GOT3 (cell line): ENCODE data around the gene GET4.
"Not testable (repeated sequence)": the region's sequence is repeated elsewhere in the genome, so short reads cannot be mapped to it uniquely, and the experiment has no call there.

ENCODE experiments used
- DNase-seq: peaks from one replicate; lab custom pipeline; 2025; ENCODE audit warnings: mixed read lengths; lab: John Stamatoyannopoulos, UW

Gene GET4

DNA sequence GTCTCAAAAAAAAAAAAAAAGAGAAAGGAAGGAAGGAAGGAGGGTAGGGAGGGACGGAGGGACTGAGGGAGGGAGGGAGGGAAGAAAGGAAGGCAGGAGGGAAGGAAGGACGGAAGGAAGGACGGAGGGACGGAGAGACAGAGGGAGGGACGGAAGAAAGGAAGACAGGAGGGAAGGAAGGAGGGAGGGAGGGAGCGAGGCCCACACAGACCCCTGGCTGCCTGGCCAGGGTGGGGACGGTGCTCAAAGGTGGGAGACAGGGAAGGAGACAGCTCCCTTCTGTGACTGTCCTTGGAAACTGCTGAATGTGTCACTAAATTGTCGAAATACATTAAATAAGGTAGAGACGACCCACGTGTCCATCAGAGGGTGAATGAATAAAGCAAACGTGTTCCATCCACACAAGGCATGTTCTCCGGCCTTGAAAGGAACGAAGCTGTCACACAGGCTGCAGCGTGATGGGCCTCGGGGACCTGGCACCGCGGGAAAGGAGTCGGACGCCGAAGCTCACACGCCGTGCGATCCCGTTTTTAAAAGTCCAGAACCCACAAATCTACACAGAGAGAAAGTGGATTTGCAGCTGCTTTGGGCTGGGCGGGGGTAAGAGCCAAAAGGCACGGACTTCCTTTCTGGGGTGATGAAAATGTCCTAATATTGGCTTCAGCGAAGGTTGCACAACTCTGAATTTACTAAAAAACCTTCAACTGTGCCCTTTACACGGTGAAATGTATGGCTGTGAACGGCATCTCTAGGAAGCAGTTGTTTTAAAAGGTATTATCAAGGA, 54.8 kb downstream of the GET4 start:
- no peak for DNase-seq

DNA sequence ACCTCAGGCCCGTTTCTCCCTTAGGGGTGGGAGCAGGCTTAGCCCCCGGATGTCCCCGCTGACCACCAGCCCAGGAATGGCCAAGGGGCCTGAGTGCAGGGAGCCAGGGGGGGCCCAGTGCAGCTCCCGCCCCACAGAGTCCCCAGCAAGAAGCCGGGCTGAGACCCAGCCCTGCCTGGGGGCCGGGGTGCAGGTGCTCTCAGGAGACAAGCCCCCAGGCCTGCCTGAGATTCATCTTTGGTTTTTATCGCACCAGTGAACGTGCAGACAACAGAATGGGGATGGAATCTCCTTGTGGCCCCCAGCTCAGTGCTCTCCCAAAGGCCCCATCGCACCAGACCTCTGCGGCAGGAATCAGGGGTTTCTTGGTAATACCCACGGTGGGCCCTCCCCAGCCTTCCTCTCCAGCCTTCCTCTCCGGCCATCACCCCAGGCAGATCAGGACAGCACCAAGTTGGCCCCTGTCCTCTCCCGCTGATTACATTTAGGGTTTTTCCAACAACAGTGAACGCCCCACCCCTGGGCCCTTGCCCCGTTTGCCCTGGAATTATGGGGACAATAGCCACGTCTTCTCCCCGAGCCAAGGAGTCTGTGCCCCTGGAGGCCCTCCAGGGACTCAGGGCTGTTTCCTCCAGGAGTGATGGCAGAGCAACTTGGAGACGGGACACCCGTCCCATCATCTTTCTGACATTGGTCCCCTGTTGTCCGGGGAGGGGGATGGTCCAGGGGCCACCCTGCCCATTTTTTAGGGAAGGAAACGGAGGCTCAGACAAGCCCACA, 55.7 kb downstream of the GET4 start:
- DNase-seq: no peak

DNA sequence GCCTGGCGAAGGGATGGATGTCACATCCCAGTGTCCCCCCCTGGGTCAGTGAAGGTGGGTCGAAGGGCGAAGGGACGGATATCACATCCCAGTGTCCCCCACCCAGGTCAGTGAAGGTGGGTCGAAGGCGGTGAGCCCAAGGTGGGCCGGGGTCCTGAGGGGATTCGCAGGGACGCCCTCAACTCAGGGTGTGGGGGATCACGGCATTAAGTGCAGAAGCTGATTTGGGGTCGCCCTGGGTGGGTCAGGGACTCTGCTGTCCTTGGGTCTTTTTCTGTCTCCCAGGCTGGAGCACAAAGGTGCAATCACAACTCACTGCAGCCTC, 56.3 kb downstream of the GET4 start:
- no peak for DNase-seq

DNA sequence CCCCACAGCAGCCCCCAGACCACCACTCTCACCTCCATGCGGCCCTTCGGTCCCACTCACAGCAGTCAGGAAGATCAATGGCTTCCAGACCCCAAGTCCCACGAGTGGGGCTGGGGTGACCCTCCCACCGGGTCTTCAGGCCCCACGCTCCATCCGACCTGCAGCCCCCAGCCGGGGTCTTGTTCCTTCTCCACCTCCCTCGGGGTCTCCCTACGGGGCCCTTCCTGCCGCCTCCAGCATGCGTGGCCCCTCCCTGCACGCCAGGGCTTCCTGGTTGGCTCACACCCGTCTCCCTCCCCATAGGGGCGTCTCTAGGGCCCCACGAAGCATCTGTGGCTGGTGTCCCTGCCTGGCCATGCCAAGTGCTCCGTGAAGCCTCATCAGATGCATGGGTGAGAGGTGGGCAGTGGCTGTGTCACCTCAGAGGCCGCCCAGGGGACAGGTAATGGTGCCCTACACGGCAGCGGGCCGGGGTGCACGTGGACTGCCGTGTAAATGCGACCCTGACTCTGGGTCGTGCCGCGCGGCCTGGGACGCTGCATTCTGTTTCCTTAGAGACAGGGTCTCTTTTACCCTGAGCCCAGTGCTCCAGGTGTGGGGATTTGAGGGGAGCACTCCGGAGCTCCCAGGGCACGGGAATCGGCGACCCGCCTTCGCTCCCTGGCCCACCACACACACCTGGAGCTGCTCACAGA, 58.3 kb downstream of the GET4 start:
- no peak for DNase-seq

DNA sequence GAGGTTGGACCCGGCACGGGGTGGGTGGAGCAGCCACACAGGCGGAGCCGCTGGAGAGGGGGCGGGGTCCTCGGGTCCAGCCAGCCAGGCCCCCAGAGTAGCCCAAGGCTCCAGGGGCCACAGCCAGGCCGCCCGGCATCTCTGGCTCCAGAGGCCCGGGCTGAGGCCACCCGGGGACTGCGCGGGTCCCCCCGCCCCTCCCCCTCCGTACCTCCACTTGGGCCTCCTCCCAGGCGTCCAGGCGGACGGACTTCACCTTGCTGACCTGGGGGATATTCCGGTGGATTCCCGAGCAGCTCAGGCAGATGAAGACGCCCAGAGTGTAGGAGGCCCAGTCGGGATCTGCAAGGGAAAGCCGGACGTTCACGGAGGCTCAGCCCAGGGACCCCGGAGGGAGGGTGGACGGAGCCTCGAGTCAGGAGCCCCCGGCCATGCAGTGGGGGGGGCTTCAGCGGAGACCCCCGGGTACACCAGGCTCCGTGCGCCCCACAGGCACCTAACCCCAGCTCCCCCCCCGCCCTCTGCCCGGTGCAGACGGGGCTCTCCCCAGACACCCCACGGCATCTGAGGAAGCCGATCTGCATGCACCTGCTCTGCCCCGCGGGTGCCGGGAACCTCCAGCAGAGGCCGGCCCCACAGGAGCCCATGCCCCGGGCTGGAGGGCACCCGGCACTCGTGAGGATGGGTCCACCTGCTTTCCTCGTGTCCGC, 59.0 kb downstream of the GET4 start:
- DNase-seq: no peak

DNA sequence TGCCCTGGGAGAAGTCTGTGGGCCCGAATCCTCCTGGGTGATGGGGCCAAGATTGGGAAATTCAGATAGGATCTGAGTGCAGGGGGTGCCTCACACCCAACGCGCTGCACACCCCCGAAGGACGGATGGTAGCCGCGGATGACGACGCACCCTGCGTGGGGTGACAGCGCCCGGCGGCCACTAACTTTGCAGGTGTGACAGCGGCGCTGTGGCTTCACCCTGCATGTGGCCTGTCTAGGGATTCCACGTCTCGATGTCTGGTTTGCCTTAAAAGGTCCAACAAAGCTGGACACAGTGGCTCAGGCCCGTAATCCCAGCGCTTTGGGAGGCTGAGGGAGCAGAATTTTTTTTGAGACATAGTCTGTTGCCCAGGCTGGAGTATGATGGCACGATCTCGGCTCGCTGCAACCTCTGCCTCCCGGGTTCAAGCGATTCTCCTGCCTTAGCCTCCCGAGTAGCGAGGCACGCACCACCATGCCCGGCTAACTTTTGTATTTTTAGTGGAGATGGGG, 59.6 kb downstream of the GET4 start:
- no peak for DNase-seq

DNA sequence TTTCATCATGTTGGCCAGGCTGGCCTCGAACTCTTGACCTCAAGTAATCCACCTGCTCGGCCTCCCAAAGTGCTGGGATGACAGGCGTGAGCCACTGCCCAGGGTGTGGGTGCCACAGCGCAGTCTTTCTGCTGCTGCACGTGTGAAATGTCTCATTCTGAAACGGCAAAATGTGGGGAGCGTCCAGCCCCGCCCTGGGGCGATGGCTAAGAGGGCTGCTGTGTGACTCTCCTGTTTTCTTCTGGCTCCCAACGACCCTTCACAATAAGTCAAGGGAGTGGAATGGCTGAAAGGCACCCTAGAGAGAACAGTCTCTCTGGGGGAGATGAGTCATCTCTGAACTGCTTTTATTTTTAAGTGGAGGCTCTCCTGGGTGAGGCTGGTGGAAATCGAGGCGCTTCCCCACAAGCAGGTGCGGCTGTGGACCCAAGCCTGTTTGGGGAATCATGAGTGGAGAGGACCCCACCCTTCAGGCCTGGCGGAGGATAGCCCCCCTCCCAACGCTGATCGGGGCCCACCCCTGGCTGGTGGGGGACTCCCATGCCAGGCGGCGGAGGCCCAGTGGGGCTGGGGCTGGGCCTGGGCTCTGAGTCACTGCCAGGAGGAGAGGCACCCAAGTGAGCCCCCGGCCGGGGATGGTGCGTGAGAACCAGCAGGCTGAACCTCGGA, 60.2 kb downstream of the GET4 start:
- no peak for DNase-seq

DNA sequence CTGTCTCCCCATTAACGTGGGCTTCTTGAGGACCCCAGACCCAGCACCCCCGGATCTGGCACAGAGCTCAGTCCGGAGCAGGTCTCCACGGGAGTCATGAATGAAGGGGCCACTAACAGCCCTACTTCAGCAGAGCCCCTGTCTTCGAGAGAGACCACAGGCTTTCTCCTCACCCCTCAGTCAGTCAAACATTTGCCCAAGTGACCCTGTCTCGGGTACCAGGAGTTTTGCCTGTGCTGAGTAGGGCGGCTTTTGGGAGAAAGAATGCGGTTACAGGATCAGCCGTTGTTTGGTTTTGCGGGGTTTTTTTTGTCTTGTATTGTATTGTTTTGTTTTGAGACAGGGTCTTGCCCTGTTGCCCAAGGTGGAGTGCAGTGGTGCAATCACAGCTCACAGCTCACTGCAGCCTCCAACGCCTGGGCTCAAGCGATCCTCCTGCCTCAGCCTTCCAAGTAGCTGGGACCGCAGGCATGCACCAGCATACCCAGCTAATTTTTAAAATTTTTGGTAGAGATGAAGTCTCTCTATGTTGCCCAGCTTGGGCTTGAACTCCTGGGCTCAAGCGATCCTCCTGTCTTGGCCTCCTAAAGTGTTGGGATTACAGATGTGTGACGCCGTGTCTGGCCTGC, 61.6 kb downstream of the GET4 start:
- DNase-seq: no peak

DNA sequence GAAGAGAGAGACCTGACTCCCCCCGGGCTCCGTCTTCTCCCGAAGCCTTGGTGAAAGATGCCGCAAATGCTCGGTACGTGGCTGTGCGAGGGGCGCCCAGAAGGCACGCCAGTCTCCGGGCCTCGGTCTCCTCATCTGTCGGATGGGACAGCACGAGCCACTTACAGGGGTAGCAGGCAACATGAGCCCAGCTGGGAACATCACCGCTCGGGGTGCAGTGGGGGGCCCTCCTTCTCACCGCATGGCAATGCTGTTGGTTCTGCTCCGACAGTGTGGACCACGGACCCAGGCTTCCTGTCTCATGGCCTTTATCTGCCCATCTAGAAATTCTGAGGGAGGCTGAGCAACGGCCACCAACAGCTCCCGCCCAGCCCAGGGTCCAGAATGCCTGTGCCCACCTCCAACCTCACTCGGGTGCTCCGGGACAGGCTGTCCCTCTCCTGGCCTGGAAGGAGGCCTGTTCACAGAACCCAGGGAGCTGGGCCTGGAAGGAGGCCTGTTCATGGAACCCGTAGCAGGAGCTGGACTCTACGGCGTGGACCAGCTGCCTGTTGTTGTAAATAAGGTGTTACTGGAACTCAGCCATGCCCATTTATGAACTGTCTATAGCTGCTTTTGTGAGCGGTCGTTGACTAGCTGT, 62.3 kb downstream of the GET4 start:
- DNase-seq: no peak

DNA sequence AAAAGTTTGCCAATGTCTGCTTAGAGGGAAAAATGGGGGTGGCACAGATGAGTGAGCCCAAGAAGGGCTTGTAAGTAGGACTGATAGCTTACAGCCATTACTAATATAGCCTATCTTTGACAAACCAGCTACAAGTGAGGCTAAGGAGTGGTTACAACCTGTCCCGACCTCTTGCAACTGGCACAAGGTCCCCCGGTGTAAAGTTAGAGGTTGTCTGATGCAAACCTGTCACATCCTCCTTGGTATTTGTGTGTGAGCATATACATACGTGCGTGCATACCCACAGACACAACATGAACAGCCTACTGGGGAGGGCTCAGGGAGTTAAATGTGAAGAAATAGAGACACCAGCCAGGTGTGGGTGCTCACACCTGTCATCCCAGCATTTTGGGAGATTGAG, 63.5 kb downstream of the GET4 start:
- no peak for DNase-seq

DNA sequence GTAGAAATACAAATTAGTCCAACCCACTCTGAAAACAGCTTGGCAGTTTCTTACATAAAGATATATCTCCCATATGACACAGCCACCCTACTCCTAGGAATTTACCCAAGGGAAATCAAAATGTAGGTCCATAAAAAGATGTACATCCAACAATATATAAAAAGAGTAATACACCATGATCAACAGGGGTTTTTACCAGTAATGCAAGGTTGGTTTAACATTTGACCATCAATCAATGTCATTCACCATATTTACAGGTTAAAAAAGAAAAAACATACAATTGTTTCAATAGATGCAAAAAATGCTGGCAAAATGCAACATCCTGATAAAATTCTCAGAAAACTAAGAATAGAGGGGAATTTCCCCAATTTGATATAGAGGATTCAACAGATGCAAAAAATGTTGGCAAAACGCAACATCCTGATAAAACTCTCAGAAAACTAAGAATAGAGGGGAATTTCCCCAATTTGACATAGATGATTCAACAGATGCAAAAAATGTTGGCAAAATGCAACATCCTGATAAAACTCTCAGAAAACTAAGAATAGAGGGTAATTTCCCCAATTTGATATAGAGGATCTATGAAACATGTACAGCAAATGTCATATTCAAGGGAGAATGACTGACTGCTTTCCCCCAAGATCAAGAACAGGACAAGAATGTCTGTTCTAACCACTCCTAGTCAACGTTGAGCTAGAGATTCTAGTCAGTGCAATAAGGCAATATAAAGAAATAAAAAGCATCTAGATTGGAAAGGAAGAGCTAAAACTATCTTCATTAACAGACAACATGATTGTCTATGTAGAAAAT, 64.5 kb downstream of the GET4 start:
- DNase-seq: no peak

DNA sequence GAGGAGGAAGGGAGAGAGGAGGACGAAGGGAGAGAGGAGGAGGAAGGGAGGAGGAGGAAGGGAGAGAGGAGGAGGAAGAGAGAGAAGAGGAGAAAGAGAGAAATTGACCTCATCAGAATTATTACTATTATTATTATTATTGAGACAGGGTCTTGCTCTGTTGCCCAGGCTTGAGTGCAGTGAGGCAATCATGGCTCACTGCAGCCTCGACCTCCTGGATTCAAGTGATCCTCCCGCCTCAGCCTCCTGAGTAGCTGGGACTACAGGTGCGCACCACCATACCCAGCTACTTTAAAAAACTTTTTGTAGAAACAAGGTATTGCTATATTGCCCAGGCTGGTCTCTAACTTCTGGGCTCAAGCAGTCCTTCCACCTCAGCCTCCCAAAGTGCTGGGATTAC, 67.4 kb downstream of the GET4 start:
- not testable (repeated sequence) for DNase-seq

DNA sequence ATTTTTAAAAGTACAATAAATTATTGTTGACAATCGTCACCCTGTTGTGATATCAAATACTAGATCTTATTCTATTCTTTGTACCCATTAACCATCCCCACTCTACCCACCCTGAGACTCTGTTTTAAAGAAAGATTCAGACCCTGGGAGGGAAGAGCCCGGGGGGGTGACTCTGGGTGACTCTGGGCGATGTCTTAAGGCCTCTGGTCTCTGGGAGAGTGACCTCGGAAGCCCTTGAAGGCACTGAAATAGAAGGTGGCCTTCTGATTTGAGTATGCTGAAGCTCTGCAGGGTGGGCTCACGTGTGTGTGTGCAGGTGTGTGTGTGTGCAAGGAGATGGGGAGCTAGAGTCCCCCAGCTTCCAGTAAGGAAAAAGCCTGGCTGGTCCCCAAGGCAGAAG, 68.4 kb downstream of the GET4 start:
- no peak for DNase-seq

DNA sequence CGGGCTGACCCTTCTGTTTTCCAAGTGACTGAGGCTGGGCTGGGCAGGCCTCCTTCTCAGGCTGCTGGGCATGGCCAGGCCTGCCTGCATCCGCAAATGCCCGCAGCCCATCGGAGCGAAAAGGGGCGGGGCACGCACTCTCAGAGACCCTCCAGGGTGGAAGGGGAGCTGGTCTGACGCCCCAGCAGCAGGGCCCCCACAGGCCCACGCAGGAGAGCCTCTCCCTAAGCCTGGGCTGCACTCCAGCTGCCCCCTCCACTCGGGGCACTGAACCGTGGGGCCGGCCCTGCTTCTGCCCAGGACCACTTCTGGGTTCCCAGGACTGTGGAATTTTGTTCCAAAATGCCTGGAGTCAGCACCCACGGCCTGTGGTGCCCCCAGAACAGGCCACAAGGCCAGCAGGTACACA, 68.8 kb downstream of the GET4 start:
- no peak for DNase-seq

DNA sequence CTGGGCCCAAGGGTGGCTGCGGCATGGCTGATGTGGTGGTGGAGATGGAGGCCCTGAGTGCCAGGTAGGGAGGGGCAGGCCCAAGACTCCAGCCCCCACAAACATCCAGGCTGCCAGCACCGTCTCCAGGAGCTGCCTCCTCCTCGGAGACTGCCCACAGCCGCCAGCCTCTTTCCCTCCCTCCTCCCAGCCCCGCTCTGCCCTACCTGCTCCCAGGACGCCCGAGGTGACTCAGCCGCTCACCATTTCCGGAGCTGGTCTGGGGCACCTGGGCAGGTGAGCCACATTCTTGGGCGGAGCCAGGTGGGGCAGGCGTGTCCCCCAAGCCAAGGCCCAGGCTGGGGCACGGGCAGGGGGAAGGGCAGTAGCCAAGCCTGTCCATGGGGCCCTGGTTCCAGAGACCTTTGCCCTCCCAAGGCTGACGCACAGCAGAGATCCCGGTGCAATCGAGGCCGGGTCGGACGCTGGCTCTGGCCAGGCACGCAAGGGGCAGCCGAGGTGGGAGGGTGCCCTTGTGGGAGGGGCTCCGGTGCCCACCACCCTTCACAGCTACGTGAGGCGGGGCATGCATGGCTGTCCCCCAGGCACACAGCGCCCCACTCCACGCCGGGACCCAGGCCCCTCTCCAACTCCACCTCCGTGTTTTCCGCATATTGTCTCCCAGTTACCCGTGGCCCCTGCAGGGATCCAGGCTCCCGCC, 69.4 kb downstream of the GET4 start:
- DNase-seq: no peak
